ENCODE results near the gene CYRIA. TPM values are rescaled to one million over a fixed set of nuclear protein-coding genes. Genes with fewer than 3 reads are reported as not detected.

Gene CYRIA
- total RNA-seq, 1 donor from 2014 or later = 29.4 TPM

GRCh38 chr2:16619576-16620245, 45.9 kb downstream of the CYRIA start:
- intact Hi-C loops (cut with DNase I) = loop anchor here (10.0 kb wide), 1 partner anchor 135 kb away; no protein-coding TSS in a partner anchor
- no peak overlapping the region for H3K4me3 ChIP-seq
- H3K36me3 ChIP-seq = peaks cover 41% of the 10 kb centered on the region
- H3K27me3 ChIP-seq (ENCODE audit: low read depth) = no peaks in the 10 kb centered on the region
- ATAC-seq (no peak), DNase-seq (no peak)
- H3K27ac ChIP-seq = no peak overlapping the region
- no peaks in the 10 kb centered on the region for H3K9me3 ChIP-seq
- H3K4me1 ChIP-seq = peaks cover 69% of the 10 kb centered on the region
- no peak for TF ChIP-seq CTCF (IDR thresholded peaks at IDR 0.05)

- peak; percentile 40 for TF ChIP-seq CTCF (IDR thresholded peaks at IDR 0.05)
- intact Hi-C loops (cut with DNase I) = loop anchor here (10.0 kb wide), 1 partner anchor 137 kb away; no protein-coding TSS in a partner anchor
- H3K36me3 ChIP-seq = peaks cover 30% of the 10 kb centered on the region
- peak overlapping the region; percentile 26 for H3K27ac ChIP-seq
- no peaks in the 10 kb centered on the region for H3K9me3 ChIP-seq
- peaks cover 61% of the 10 kb centered on the region for H3K4me1 ChIP-seq
- DNase-seq (peak; percentile 55), ATAC-seq (peak; percentile 47 to 72)
- H3K27me3 ChIP-seq (ENCODE audit: low read depth) = no peaks in the 10 kb centered on the region
- no peak overlapping the region for H3K4me3 ChIP-seq
These were observed 48.1 kb downstream of the CYRIA start for GRCh38 chr2:16617282-16618266.
